Transverse colon (tissue), 4 donors: Measurements from ENCODE around the gene SLC52A3. TPM values are rescaled to one million over a fixed set of nuclear protein-coding genes. Genes with fewer than 3 reads are reported as not detected.

ENCODE experiments used
- DNase-seq: peaks from one replicate; pipeline ENCODE4 v3.0.0-alpha.2; 2019
- H3K27ac ChIP-seq, 4 donors: fragments of 200-600 bp; sonication (generic); 2 replicates each; pipeline ENCODE4 v1.5.1; 2016 to 2018; ENCODE audit warnings: inconsistent platforms in 4 of 4
- H3K27me3 ChIP-seq: fragments of 200-600 bp; sonication (generic); 2 replicates; pipeline ENCODE4 v1.5.1; 2017; ENCODE audit warnings: inconsistent platforms
- H3K36me3 ChIP-seq, 4 donors: fragments of 200-600 bp; sonication (generic); 2 replicates each; pipeline ENCODE4 v1.5.1; 2017 to 2019; ENCODE audit warnings: inconsistent platforms in 4 of 4
- H3K4me1 ChIP-seq, 4 donors: fragments of 200-600 bp; sonication (generic); 2 replicates each; pipeline ENCODE4 v1.5.1; 2017 to 2020; ENCODE audit warnings: inconsistent platforms in 4 of 4
- H3K4me3 ChIP-seq, 4 donors: fragments of 200-600 bp; sonication (generic); 1 replicate in 1 of 4; 2 replicates in 3 of 4; pipeline versions ENCODE4 v1.5.1 to v1.6.1; 2017 to 2019; ENCODE audit warnings: inconsistent platforms in 4 of 4
- H3K9me3 ChIP-seq, 2 donors: fragments of 200-600 bp; sonication (generic); 2 replicates each; pipeline ENCODE4 v1.5.1; 2017 to 2019; ENCODE audit warnings: inconsistent platforms in 2 of 2
- CTCF ChIP-seq, 5 experiments: fragments of 200-600 bp in 3 of 5; fragments of 450-650 bp in 2 of 5; sonication (generic) in 3 of 5; IDR thresholded peaks; 1 replicate in 2 of 5; 2 replicates in 3 of 5; pipeline ENCODE4 v1.5.1; 2016 to 2017; ENCODE audit warnings: antibody characterized with exemption in 5 of 5, inconsistent platforms in 3 of 5, mild to moderate bottlenecking in 2 of 5, moderate library complexity in 1 of 5
- EP300 ChIP-seq: sonication (generic); formaldehyde crosslinking; IDR thresholded peaks from one replicate; pipeline ENCODE4 v1.6.1; 2017; ENCODE audit warnings: antibody characterized with exemption, low read depth
- POLR2A ChIP-seq: fragments of 450-650 bp; IDR thresholded peaks from one replicate; pipeline ENCODE4 v1.6.1; 2016; ENCODE audit warnings: antibody characterized with exemption, mild to moderate bottlenecking, moderate library complexity
- POLR2AphosphoS5 ChIP-seq, 3 donors: sonication (generic); formaldehyde crosslinking; IDR thresholded peaks; one replicate each; pipeline ENCODE4 v1.6.1; 2016; ENCODE audit warnings: antibody characterized with exemption in 3 of 3
- WGBS, 2 donors: methylation state at CpG; one replicate each; pipeline ENCODE4 v1.1.5; 2018; ENCODE audit warnings: low coverage in 1 of 2; 5-methylcytosine and 5-hydroxymethylcytosine counted together
- in situ Hi-C, 4 donors: fragments of 200-750 bp; cut with MboI; loops; one replicate each; pipeline versions ENCODE4 v1.15.0 to v1.15.1; 2017; ENCODE audit warnings: low sequenced_read_pairs in 3 of 4, low pct_ligation_motif_present in 1 of 4, low pct_unique_long_range_greater_than_20kb in 1 of 4
- intact Hi-C: fragments of 100-400 bp; cut with DNase I; formaldehyde crosslinking; loops from one replicate; pipeline ENCODE4 v1.15.1; 2023; ENCODE audit warnings: low total_unique reads
- total RNA-seq, 4 donors: library from RNA; depleted of rRNA; stranded (reverse); fragments of >200 nt; gene quantifications; one replicate each; pipeline ENCODE4 v1.1.0, GENCODE V29; 2016

SLC52A3 gene
- total RNA-seq, 4 donors from 2014 or later: 7.2 to 35.9 (median 15.3) TPM

GRCh38 chr20:751761-752160, 16.5 kb downstream of the SLC52A3 start:
- H3K36me3 ChIP-seq: no peaks in the 10 kb centered on the region
- no peak for TF ChIP-seq POLR2A
- TF ChIP-seq CTCF (IDR thresholded peaks at IDR 0.05): no peak
- TF ChIP-seq EP300: no peak
- TF ChIP-seq POLR2AphosphoS5 (IDR thresholded peaks at IDR 0.05): no peak
- H3K4me3 ChIP-seq: no peak overlapping the region
- no peaks in the 10 kb centered on the region for H3K9me3 ChIP-seq
- no peaks in the 10 kb centered on the region for H3K4me1 ChIP-seq
- WGBS, 2 donors: 86 to 89% methylated on average over 5 of the region's 5 CpGs
- in situ Hi-C loops (no loop called here), intact Hi-C loops (no loop called here)
- H3K27me3 ChIP-seq: peaks cover 5% of the 10 kb centered on the region
- no peak overlapping the region for H3K27ac ChIP-seq
- no peak for DNase-seq

GRCh38 chr20:750801-751200, 17.5 kb downstream of the SLC52A3 start:
- H3K4me1 ChIP-seq: no peaks in the 10 kb centered on the region
- H3K9me3 ChIP-seq: peaks cover 5 to 7% of the 10 kb centered on the region in 2 donors
- DNase-seq: no peak
- TF ChIP-seq POLR2A (no peak), EP300 (no peak), CTCF (IDR thresholded peaks at IDR 0.05) (no peak), POLR2AphosphoS5 (IDR thresholded peaks at IDR 0.05) (no peak)
- no peak overlapping the region for H3K4me3 ChIP-seq
- WGBS, 2 donors: 56 to 92% methylated on average over 2 to 3 of the region's 3 CpGs
- intact Hi-C loops (no loop called here), in situ Hi-C loops (no loop called here)
- no peak overlapping the region for H3K27ac ChIP-seq
- no peaks in the 10 kb centered on the region for H3K36me3 ChIP-seq
- H3K27me3 ChIP-seq: peaks cover 10% of the 10 kb centered on the region

- Histone ChIP-seq H3K4me3 (no peak overlapping the region), H3K27me3 (peaks cover 10% of the 10 kb centered on the region), H3K4me1 (no peaks in the 10 kb centered on the region), H3K27ac (no peak overlapping the region), H3K9me3 (peaks cover 20 to 21% of the 10 kb centered on the region in 2 donors), H3K36me3 (no peaks in the 10 kb centered on the region)
- in situ Hi-C loops: loop anchor here in 1 of 4 donors (25.0 kb wide), 1 partner anchor 183 kb away; no protein-coding TSS in a partner anchor
- no peak for TF ChIP-seq CTCF (IDR thresholded peaks at IDR 0.05)
- TF ChIP-seq POLR2AphosphoS5 (IDR thresholded peaks at IDR 0.05): no peak
- no peak for TF ChIP-seq EP300
- TF ChIP-seq POLR2A: no peak
- 85 to 90% methylated on average over 4 of the region's 4 CpGs for WGBS, 2 donors
- intact Hi-C loops: no loop called here
- no peak for DNase-seq
Measured at GRCh38 chr20:745683-746301, 22.5 kb downstream of the SLC52A3 start.

GRCh38 chr20:742156-742555, 26.1 kb downstream of the SLC52A3 start:
- in situ Hi-C loops: loop anchor here in 1 of 4 donors (25.0 kb wide), 1 partner anchor 180 kb away; no protein-coding TSS in a partner anchor
- intact Hi-C loops: no loop called here
- 65 to 88% methylated on average over 1 to 2 of the region's 2 CpGs for WGBS, 2 donors
- Histone ChIP-seq H3K36me3 (no peaks in the 10 kb centered on the region), H3K4me3 (no peak overlapping the region), H3K27me3 (peaks cover 9% of the 10 kb centered on the region), H3K9me3 (peaks cover 20 to 21% of the 10 kb centered on the region in 2 donors), H3K27ac (no peak overlapping the region), H3K4me1 (no peaks in the 10 kb centered on the region)
- TF ChIP-seq POLR2A (no peak), POLR2AphosphoS5 (IDR thresholded peaks at IDR 0.05) (no peak), EP300 (no peak), CTCF (IDR thresholded peaks at IDR 0.05) (no peak)
- no peak for DNase-seq
